GM21360 (cell line): Measurements from ENCODE around the gene SNRK.

ENCODE experiments used
- ATAC-seq: cut with Tn5 transposase; IDR thresholded peaks from one replicate; pipeline ENCODE4 v1.9.1; 2021; ENCODE audit warnings: mild to moderate bottlenecking, moderate library complexity; ENCODE audit not compliant: unreplicated experiment

The SNRK gene

GRCh38 chr3:43266995-43267394 lies 19.3 kb upstream of the SNRK start:
- ATAC-seq: no peak

DNA sequence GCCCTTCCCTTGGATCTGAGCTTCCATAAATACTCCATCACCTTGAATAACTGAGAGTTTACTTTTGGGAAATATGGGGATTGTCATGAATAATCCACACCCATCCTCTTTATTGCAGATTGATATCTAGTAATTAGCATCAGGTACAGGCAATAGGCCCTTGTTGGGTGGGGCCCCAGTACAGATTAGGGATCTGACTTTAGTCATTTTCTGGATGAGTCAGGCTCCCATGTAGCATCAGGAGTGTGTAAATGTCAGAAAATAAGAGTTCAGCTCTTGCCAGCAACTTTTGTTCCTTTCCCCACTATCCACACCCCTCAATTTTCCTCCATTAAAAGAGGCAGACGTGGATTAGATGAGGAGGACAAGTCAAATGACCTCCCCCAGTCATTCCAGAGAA lies 17.7 kb upstream of the SNRK start:
- ATAC-seq: no peak

DNA sequence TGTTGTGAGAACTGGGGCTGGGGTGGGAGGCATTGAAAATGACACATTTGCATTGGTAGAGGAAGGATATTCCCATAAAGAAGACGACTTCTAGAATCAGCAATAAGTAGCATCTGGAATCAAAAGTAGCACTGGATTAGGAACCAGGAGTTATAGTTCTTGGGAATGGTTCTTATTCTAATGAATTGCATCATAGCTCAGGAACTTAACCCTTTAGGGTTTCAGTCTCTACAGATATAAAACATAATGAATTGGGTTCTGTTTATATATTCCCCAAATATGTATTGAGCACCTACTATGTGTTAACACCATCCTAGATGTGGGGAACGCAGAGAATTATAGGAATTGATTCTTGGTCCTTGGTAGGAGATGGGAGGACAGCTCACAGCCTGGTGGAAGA lies 16.3 kb upstream of the SNRK start:
- ATAC-seq: no peak

GRCh38 chr3:43273416-43273815 lies 12.9 kb upstream of the SNRK start:
- ATAC-seq: no peak

DNA sequence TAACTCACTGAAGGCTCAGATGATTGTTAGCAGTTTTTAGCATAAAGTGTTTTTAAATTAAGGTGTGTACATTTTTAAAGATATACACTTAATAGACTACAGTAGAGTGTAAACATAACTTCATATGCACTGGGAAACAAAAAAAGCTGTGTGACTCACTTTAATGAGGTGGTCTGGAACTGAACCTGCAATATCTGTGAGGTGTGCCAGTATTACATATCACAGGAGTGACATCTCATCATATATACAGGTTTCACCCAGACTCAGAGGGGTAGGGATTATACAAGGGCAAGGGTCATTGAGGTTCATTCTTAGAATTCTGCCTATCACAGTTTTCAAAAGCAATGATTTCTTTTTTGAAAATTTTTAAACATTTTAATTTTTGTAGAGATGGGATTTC lies 7.3 kb upstream of the SNRK start:
- no peak for ATAC-seq

- ATAC-seq: no peak
Measured at GRCh38 chr3:43279532-43279931, 6.8 kb upstream of the SNRK start.

GRCh38 chr3:43281020-43281419 lies 5.3 kb upstream of the SNRK start:
- ATAC-seq: no peak

DNA sequence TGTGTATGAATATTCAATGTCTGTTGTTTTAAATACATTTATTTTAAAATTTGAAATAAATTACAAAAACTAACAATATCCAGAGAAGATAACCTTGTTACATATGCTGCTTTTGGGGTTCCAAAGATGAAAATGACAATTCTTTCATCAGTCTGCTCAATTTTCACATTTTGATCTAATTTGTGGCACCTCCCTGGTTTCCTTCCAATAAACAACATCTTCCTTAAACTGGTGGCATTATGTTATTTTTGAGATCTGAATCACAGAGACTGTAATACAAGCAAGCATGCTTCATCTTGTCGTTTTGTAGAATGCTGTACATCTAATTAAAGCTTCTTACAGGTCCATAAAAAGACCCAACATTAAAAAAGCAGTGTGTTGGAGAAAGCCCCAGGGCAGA lies 2.2 kb upstream of the SNRK start:
- ATAC-seq: no peak

GRCh38 chr3:43285644-43286043 lies 696 bp upstream of the SNRK start:
- ATAC-seq: no peak

DNA sequence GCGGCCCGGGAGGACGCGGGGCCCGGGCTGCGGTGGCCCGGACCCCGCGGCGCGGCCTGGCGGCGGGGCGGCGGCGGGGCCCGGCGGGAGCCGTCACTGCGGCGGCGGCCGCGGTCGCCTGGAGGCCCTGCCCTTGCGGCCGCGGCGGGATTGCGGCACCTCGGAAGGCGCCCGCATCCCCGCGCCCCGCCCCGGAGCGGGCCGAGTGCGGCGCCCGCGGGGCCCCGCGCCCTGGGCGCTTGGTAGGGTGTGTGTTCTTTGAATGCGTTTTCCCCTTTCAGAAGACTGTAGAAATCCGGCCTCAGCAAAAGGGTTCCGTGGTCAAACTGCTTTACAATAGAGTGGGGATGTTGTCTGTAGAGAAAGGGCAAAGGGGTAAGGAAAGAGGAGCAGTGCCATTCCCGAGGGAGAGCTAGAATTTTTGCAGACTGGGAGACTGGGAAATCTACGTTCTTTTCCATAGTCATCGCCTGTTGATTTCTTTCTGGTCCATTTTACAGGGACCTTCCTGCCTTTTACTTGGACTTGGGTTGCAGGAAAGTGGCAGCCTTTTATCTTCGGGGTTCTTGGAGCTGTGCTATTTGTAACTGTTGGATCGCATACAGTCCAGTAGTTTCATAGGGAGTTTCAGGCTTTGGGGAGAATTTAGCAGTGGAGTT lies 630 bp downstream of the SNRK start:
- peak; percentile 34 for ATAC-seq

- ATAC-seq: no peak
Measured at GRCh38 chr3:43287500-43287873, 1.1 kb downstream of the SNRK start.

DNA sequence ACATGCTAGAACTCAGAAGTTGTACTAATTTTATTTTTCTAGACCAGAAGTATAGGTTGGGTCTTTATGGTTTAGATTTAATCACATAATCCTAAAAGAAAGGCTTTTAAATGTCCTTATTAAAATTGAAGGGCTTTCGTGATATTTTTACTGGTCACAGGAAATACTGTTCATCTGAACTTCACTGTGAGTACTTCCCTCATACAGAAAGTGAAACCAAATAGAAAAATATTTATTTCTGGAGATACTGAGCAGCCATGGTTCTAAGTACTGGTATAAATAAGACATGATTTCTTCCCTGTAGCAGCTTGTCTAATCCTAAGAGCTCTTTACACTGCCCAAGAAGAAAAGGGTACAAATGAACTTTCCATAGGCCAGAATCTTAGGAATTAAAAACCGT lies 2.0 kb downstream of the SNRK start:
- no peak for ATAC-seq

DNA sequence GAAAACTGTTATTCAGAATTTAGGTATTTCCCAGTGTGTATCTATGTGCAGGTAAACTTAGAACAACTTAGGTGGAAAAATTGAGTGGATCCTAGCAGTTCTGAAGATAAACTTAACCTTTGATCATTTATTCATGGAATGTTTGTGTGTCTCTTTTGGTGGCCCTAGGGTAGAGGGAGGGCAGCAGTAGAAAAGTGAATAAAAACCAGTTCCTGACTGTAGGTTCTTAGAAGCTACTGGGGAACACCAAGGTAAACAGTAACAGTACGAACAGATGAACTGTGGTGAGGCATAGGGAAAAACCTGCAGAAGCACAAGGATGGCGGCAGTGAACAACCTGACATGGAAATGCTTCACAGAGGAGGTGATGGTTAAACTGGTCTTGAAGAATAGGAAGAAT lies 2.5 kb downstream of the SNRK start:
- no peak for ATAC-seq

DNA sequence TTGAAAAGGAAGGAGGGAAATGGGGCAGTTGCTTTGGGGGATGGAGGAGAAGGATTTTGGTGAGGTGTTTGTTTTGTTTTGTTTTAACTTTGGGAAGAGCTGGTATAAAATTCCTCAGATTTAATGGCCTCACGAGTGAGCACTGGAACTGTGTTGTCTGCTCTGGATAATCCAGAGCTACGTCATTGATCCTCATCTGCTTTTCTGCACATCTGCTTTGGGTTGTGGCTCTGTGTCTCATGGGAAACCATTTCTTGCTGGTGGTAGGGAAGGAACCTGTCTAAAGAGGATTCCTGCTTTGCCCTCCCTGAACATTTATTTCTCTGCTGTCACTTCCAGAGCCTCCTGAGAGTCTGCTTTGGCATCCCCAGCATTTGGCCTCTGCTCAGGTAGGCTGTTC lies 3.1 kb downstream of the SNRK start:
- no peak for ATAC-seq

DNA sequence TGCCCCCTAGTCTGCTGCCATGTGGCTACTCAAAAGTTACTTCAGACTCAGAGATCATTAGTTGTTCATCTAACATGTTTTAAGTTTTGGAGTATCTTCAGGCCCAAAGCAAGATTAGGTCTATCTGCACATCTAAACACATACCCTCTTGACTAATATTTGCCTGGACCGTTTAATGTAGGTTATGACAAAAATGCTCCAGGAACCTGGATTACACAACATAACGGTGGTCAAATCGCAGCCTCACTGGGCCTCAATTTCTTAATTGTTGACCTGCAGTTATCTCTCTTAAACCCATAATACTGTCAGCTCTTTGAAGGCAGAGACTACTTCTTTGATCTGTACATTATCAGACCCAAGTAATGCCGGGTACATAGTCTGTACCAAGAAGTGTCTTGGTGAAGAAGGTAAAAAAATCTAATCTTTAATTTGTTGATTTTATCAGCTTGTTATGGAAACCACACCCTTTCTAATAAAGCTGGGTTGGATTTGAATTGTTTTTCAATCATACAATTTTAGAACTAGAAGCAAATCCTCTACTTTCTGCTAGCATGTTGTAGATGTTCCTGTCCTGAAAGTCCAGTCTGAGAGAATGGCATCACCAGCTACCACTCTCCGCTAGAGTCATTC lies 3.6 kb downstream of the SNRK start:
- ATAC-seq: no peak

GRCh38 chr3:43290956-43291355 lies 4.6 kb downstream of the SNRK start:
- no peak for ATAC-seq

- ATAC-seq: no peak
Measured at GRCh38 chr3:43291546-43291945, 5.2 kb downstream of the SNRK start.

- no peak for ATAC-seq
Measured at GRCh38 chr3:43294975-43295374, 8.6 kb downstream of the SNRK start.

DNA sequence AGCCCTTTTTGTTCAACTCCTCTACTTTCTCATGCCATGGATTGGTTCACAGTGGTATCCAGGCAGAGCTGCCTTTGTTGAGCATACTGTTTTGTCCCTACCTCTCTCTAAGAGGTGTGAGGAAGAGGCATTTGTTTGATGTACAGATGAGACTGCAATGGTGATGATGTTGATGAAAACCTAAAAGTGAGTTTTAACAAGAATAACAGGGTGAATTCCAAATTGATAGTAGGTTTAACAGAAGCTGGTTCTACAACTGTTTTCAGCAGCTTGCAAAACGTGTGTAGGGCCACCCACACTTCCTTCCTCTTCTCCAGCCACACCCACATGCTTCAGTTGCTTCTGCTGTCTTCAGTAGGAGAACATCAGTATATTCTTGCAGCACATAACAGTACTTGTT lies 10.2 kb downstream of the SNRK start:
- peak; percentile 84 for ATAC-seq

- ATAC-seq: no peak
Measured at GRCh38 chr3:43298292-43298691, 12.0 kb downstream of the SNRK start.

GRCh38 chr3:43298761-43299160 lies 12.4 kb downstream of the SNRK start:
- no peak for ATAC-seq

DNA sequence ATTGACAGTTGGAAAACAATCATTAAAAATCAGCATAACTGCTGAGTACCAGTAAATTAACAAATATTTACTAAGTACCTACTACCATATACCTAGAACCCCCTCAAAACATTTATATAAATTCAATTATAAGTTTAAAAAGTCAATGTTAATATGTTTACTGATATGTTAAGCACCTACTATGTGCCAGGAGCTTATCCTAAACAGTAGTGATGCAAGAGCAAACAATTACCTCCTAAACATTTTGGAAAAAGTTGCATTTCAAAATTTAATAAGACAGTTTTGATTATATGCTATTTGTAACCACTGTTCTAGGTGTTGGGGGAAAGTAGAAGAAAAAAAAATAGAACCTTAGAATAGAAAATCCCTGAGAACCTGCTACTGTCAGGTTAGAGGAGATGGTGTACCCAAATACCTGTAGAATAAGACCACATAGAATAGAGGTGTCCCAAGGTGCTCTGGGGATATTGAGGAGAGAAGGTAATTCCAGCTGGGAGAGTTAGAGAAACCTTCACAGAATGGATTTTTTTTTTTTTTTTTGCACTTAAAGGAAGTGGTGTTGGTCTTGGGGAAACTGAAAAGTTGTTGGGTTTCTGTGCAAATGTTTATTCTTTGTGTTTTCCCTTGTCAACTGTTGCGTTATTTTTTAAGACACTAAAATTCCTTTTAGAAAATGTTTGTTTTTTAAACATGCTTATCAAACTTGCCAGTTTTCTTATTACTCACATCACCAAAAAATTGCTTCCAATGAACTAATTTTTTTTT lies 16.0 kb downstream of the SNRK start:
- no peak for ATAC-seq
